ENCODE results near the gene CCDC159. TPM values are rescaled to one million over a fixed set of nuclear protein-coding genes. Genes with fewer than 3 reads are reported as not detected.

Gene CCDC159
- total RNA-seq, 1 experiment from 2014 or later: 9.4 TPM

GRCh38 chr19:11321191-11322126, 24.9 kb upstream of the CCDC159 start:
- no peaks in the 10 kb centered on the region for H3K27me3 ChIP-seq (ENCODE audit: insufficient read depth, low read depth)
- TF ChIP-seq CTCF (conservative IDR thresholded peaks at IDR 0.05) (no peak), EZH2 (IDR thresholded peaks at IDR 0.05; ENCODE audit: low read depth) (no peak)
- H3K4me1 ChIP-seq (replicated peaks; ENCODE audit: insufficient read depth): peaks cover 64% of the 10 kb centered on the region
- intact Hi-C loops (cut with micrococcal nuclease; ENCODE audit: unreplicated experiment): no loop called here
- H4K20me1 ChIP-seq (ENCODE audit: insufficient read depth): no peaks in the 10 kb centered on the region
- peaks cover 70% of the 10 kb centered on the region for H3F3A ChIP-seq (ENCODE audit: insufficient read depth, low read depth)
- no peaks in the 10 kb centered on the region for H3K79me2 ChIP-seq (ENCODE audit: low read depth)
- no peaks in the 10 kb centered on the region for H3K36me3 ChIP-seq (ENCODE audit: low read depth)
- no TSS peak for BruUV-seq (replicated peaks)
- H3K9me3 ChIP-seq (ENCODE audit: insufficient read depth, low read depth): no peaks in the 10 kb centered on the region
- no peak overlapping the region for H3K4me3 ChIP-seq
- H3K9me2 ChIP-seq (ENCODE audit: insufficient read depth): no peaks in the 10 kb centered on the region
- H3K27ac ChIP-seq: no peak overlapping the region
- H2AFZ ChIP-seq: no peak overlapping the region
- CTCF ChIA-PET: interaction anchor here (0.6 kb wide), 1 partner anchor 234 kb away, joined by 3 read pairs; no protein-coding TSS in a partner anchor
- POLR2A ChIA-PET (ENCODE audit: unreplicated experiment): no interaction called here
- DNase-seq: no peak
- H3K4me2 ChIP-seq: no peak overlapping the region

GRCh38 chr19:11322269-11323024, 23.9 kb upstream of the CCDC159 start:
- Histone ChIP-seq H4K20me1 (ENCODE audit: insufficient read depth) (no peaks in the 10 kb centered on the region), H3K4me3 (no peak overlapping the region), H3K27me3 (ENCODE audit: insufficient read depth, low read depth) (no peaks in the 10 kb centered on the region), H3K4me2 (peak overlapping the region; percentile 70), H3F3A (ENCODE audit: insufficient read depth, low read depth) (peaks cover 67% of the 10 kb centered on the region), H3K4me1 (replicated peaks; ENCODE audit: insufficient read depth) (peaks cover 60% of the 10 kb centered on the region), H3K36me3 (ENCODE audit: low read depth) (no peaks in the 10 kb centered on the region), H3K27ac (peak overlapping the region; percentile 73), H3K79me2 (ENCODE audit: low read depth) (no peaks in the 10 kb centered on the region), H2AFZ (no peak overlapping the region), H3K9me2 (ENCODE audit: insufficient read depth) (no peaks in the 10 kb centered on the region), H3K9me3 (ENCODE audit: insufficient read depth, low read depth) (no peaks in the 10 kb centered on the region)
- POLR2A ChIA-PET (ENCODE audit: unreplicated experiment): no interaction called here
- peak in 1 of 2 experiments; percentile 74 for DNase-seq
- CTCF ChIA-PET: interaction anchor here (0.7 kb wide), 1 partner anchor 29 kb away, joined by 9 read pairs; no protein-coding TSS in a partner anchor
- TF ChIP-seq EZH2 (IDR thresholded peaks at IDR 0.05; ENCODE audit: low read depth) (no peak), CTCF (conservative IDR thresholded peaks at IDR 0.05) (no peak)
- intact Hi-C loops (cut with micrococcal nuclease; ENCODE audit: unreplicated experiment): no loop called here
- no TSS peak for BruUV-seq (replicated peaks)

DNA sequence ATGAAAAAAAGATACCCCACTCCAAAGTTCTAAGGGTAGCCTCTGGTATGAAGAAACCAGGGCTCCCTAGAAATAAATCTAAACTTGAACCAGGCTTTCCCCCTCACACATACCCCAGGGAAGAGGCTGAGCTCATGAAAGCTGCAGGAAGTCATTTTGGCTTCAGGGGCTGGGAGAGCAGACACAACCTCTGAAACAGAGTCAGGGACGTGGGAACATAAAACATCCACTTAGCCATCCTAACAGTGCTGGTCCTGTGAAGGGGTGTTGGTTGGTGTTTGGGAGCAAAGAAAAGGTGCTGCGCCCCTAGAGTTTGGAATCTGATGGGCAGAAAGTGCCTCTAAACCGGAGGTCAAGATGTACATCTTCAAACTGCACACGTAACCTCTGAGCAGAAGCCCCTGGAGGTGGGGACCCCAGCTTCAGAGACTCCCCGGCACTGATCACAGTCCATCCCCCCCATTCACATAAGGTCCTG, 22.7 kb upstream of the CCDC159 start:
- intact Hi-C loops (cut with micrococcal nuclease; ENCODE audit: unreplicated experiment): loop anchor here (2.0 kb wide), 1 partner anchor 23 kb away; the partner anchor contains the start of genes CCDC159 and TMEM205
- no peaks in the 10 kb centered on the region for H4K20me1 ChIP-seq (ENCODE audit: insufficient read depth)
- H3K9me2 ChIP-seq (ENCODE audit: insufficient read depth): no peaks in the 10 kb centered on the region
- no peaks in the 10 kb centered on the region; the same call in 1 of the 2 replicates for H3K36me3 ChIP-seq (ENCODE audit: low read depth)
- H3K27me3 ChIP-seq (ENCODE audit: insufficient read depth, low read depth): no peaks in the 10 kb centered on the region
- H3K9me3 ChIP-seq (ENCODE audit: insufficient read depth, low read depth): no peaks in the 10 kb centered on the region
- peak overlapping the region; percentile 73 for H3K27ac ChIP-seq
- H3F3A ChIP-seq (ENCODE audit: insufficient read depth, low read depth): peaks cover 55% of the 10 kb centered on the region
- H3K4me3 ChIP-seq: peak overlapping the region; percentile 25; the same call in 1 of the 2 replicates
- H3K4me2 ChIP-seq: peak overlapping the region; percentile 70
- peaks cover 48% of the 10 kb centered on the region for H3K4me1 ChIP-seq (replicated peaks; ENCODE audit: insufficient read depth)
- CTCF ChIA-PET: interaction anchor here (0.6 kb wide), 1 partner anchor 55 kb away, joined by 7 read pairs; no protein-coding TSS in a partner anchor
- peak in 1 of 2 experiments; percentile 46 for DNase-seq
- POLR2A ChIA-PET (ENCODE audit: unreplicated experiment): interaction anchor here (0.5 kb wide), 1 partner anchor 90 kb away, joined by 8 read pairs; no protein-coding TSS in a partner anchor
- no peak overlapping the region for H2AFZ ChIP-seq
- BruUV-seq (replicated peaks): TSS peak; percentile 38
- TF ChIP-seq EZH2 (IDR thresholded peaks at IDR 0.05; ENCODE audit: low read depth) (no peak), CTCF (conservative IDR thresholded peaks at IDR 0.05) (no peak)
- H3K79me2 ChIP-seq (ENCODE audit: low read depth): no peaks in the 10 kb centered on the region
